ENCODE results near the gene PHC2.

PHC2 gene

GRCh38 chr1:33298623-33299277 lies 132.1 kb downstream of the PHC2 start:
- TF ChIP-seq ZFX (IDR thresholded peaks at IDR 0.05; ENCODE audit: borderline replicate concordance) (no peak), CTCF (IDR thresholded peaks at IDR 0.05) (peak; percentile 85)
- H3K27ac ChIP-seq, result no peak overlapping the region

GRCh38 chr1:33297911-33298622 lies 132.8 kb downstream of the PHC2 start:
- H3K27ac ChIP-seq, result no peak overlapping the region
- TF ChIP-seq ZFX (IDR thresholded peaks at IDR 0.05; ENCODE audit: borderline replicate concordance) (no peak), CTCF (IDR thresholded peaks at IDR 0.05) (no peak)

- no peak for TF ChIP-seq ZFX (IDR thresholded peaks at IDR 0.05; ENCODE audit: borderline replicate concordance)
- TF ChIP-seq CTCF (IDR thresholded peaks at IDR 0.05), result no peak
- no peak overlapping the region for H3K27ac ChIP-seq
Measured at GRCh38 chr1:33296824-33297223, 134.1 kb downstream of the PHC2 start.

- TF ChIP-seq CTCF (IDR thresholded peaks at IDR 0.05) (no peak), ZFX (IDR thresholded peaks at IDR 0.05; ENCODE audit: borderline replicate concordance) (no peak)
- no peak overlapping the region for H3K27ac ChIP-seq
Measured at GRCh38 chr1:33296082-33296458, 134.8 kb downstream of the PHC2 start.

GRCh38 chr1:33295450-33296081 lies 135.3 kb downstream of the PHC2 start:
- TF ChIP-seq ZFX (IDR thresholded peaks at IDR 0.05; ENCODE audit: borderline replicate concordance) (no peak), CTCF (IDR thresholded peaks at IDR 0.05) (peak; percentile 96)
- H3K27ac ChIP-seq, result no peak overlapping the region

GRCh38 chr1:33295023-33295422 lies 135.9 kb downstream of the PHC2 start:
- TF ChIP-seq ZFX (IDR thresholded peaks at IDR 0.05; ENCODE audit: borderline replicate concordance), result no peak
- TF ChIP-seq CTCF (IDR thresholded peaks at IDR 0.05), result no peak
- no peak overlapping the region for H3K27ac ChIP-seq

All from 22Rv1 (cell line).